Spleen (tissue), 7 donors: Measurements from ENCODE around the gene SCNN1G.

ENCODE experiments used
- CTCF ChIP-seq, 11 experiments: fragments of 200-600 bp in 7 of 11; fragments of 450-650 bp in 4 of 11; sonication (generic) in 4 of 11; IDR thresholded peaks in 8 of 11; conservative IDR thresholded peaks in 3 of 11; 1 replicate in 7 of 11; 2 replicates in 4 of 11; pipeline versions ENCODE4 v1.4.0 to v1.8.0; 2016 to 2021; ENCODE audit warnings: antibody characterized with exemption in 11 of 11, inconsistent platforms in 4 of 11, mild to moderate bottlenecking in 1 of 11
- POLR2A ChIP-seq, 3 donors: fragments of 450-650 bp; IDR thresholded peaks; one replicate each; pipeline ENCODE4 v1.5.1; 2017; ENCODE audit warnings: antibody characterized with exemption in 3 of 3, mild to moderate bottlenecking in 1 of 3
- POLR2AphosphoS5 ChIP-seq, 3 donors: sonication (generic); formaldehyde crosslinking; IDR thresholded peaks; one replicate each; pipeline ENCODE4 v1.5.1; 2017; ENCODE audit warnings: antibody characterized with exemption in 3 of 3
- donor health status: DM: no; HTN: no; CAD: no; lungs with moderate emphysema.
- donor health status: DM: no; HTN: no; CAD: no.
- donor health status: DM: no; HTN: no; CAD: no.

- no peak for TF ChIP-seq CTCF (IDR thresholded peaks at IDR 0.05 in 8 of 11, conservative IDR thresholded peaks at IDR 0.05 in 3 of 11)
- TF ChIP-seq POLR2AphosphoS5 (IDR thresholded peaks at IDR 0.05), result no peak
- no peak for TF ChIP-seq POLR2A (IDR thresholded peaks at IDR 0.05)
Measured at GRCh38 chr16:23244122-23244521, 61.6 kb downstream of the SCNN1G start.
